Natural killer cell (primary cell): ENCODE measurements around the gene QRFPR. TPM values are rescaled to one million over a fixed set of nuclear protein-coding genes. Genes with fewer than 3 reads are reported as not detected.

ENCODE experiments used
- ATAC-seq, 3 donors: fragments of 150-1000 bp in 2 of 3; fragments of 200-7000 bp in 1 of 3; cut with Tn5 transposase; 1 replicate in 1 of 3; 2 replicates in 2 of 3; pipeline ENCODE4 v1.10.0; 2021; ENCODE audit warnings: mild to moderate bottlenecking in 2 of 3, moderate library complexity in 2 of 3
- DNase-seq, 2 donors: peaks; one replicate each; pipeline versions ENCODE4 v3.0.0 to v3.0.0-alpha.2; 2013 to 2021; ENCODE audit warnings: mixed read lengths in 1 of 2
- H3K27ac ChIP-seq: one replicate; pipeline ENCODE4 v1.5.1; 2013; ENCODE audit warnings: mild to moderate bottlenecking, low read length
- H3K27me3 ChIP-seq: one replicate; pipeline ENCODE4 v1.6.1; 2013; ENCODE audit warnings: low read length; ENCODE audit not compliant: control insufficient read depth, insufficient read depth
- H3K36me3 ChIP-seq: one replicate; pipeline ENCODE4 v1.6.1; 2013; ENCODE audit warnings: low read length; ENCODE audit not compliant: control insufficient read depth, insufficient read depth
- H3K4me1 ChIP-seq: one replicate; pipeline ENCODE4 v1.6.1; 2013; ENCODE audit warnings: low read length; ENCODE audit not compliant: control insufficient read depth, insufficient read depth
- H3K4me3 ChIP-seq: one replicate; pipeline ENCODE4 v1.5.1; 2013; ENCODE audit warnings: low read length
- H3K9me3 ChIP-seq: one replicate; pipeline ENCODE4 v1.6.1; 2013; ENCODE audit warnings: low read length; ENCODE audit not compliant: control insufficient read depth, insufficient read depth
- H3K27ac Mint-ChIP-seq, 2 donors: one replicate each; pipeline ENCODE4 v1.8.0; 2022; ENCODE audit warnings: mild to moderate bottlenecking in 2 of 2, mixed read lengths in 2 of 2, moderate library complexity in 1 of 2
- H3K27me3 Mint-ChIP-seq, 2 donors: one replicate each; pipeline ENCODE4 v1.8.0; 2022; ENCODE audit warnings: low read depth in 2 of 2, mixed read lengths in 2 of 2
- H3K36me3 Mint-ChIP-seq: one replicate; pipeline ENCODE4 v1.8.0; 2022; ENCODE audit warnings: mixed read lengths
- H3K4me1 Mint-ChIP-seq, 2 donors: one replicate each; pipeline ENCODE4 v1.8.0; 2022; ENCODE audit warnings: mixed read lengths in 2 of 2
- H3K4me3 Mint-ChIP-seq: one replicate; pipeline ENCODE4 v1.8.0; 2022; ENCODE audit warnings: mild to moderate bottlenecking, moderate library complexity, mixed read lengths
- H3K9me3 Mint-ChIP-seq, 2 donors: one replicate each; pipeline ENCODE4 v1.8.0; 2022; ENCODE audit warnings: mixed read lengths in 2 of 2
- WGBS: methylation state at CpG from one replicate; pipeline ENCODE4 v1.1.7; 2013; ENCODE audit warnings: missing lambda C conversion rate; ENCODE audit not compliant: insufficient coverage; 5-methylcytosine and 5-hydroxymethylcytosine counted together
- intact Hi-C: fragments of 100-400 bp; cut with micrococcal nuclease; formaldehyde crosslinking; loops from one replicate; pipeline ENCODE4 v1.14.2; 2022
- total RNA-seq, 4 donors: library from RNA; stranded (reverse); fragments of 120-200 nt in 1 of 4; gene quantifications; one replicate each; pipeline versions ENCODE4 v1.2.3 to v1.2.4, GENCODE V29; 2013 to 2022
- TF ChIP-seq, protein P1 (sequence below): fragments of 200-600 bp; IDR thresholded peaks from one replicate; pipeline ENCODE4 v1.8.0; 2022; ENCODE audit warnings: antibody characterized with exemption

Gene QRFPR
- total RNA-seq, 3 donors from 2014 or later (not counting 1 experiment from before 2014, with no cell fraction given) = not detected

GRCh38 chr4:121397434-121397833 lies 16.6 kb upstream of the QRFPR start:
- DNase-seq (no peak), ATAC-seq (no peak)
- Histone ChIP-seq H3K4me1 (no peaks in the 10 kb centered on the region), H3K9me3 (no peaks in the 10 kb centered on the region), H3K27me3 (no peaks in the 10 kb centered on the region), H3K4me3 (no peak overlapping the region), H3K27ac (no peak overlapping the region), H3K36me3 (no peaks in the 10 kb centered on the region)
- TF ChIP-seq, protein P1, sequence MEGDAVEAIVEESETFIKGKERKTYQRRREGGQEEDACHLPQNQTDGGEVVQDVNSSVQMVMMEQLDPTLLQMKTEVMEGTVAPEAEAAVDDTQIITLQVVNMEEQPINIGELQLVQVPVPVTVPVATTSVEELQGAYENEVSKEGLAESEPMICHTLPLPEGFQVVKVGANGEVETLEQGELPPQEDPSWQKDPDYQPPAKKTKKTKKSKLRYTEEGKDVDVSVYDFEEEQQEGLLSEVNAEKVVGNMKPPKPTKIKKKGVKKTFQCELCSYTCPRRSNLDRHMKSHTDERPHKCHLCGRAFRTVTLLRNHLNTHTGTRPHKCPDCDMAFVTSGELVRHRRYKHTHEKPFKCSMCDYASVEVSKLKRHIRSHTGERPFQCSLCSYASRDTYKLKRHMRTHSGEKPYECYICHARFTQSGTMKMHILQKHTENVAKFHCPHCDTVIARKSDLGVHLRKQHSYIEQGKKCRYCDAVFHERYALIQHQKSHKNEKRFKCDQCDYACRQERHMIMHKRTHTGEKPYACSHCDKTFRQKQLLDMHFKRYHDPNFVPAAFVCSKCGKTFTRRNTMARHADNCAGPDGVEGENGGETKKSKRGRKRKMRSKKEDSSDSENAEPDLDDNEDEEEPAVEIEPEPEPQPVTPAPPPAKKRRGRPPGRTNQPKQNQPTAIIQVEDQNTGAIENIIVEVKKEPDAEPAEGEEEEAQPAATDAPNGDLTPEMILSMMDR = no peak
- 82% methylated on average over 3 of the region's 3 CpGs for WGBS
- H3K36me3 Mint-ChIP-seq = no peaks in the 10 kb centered on the region
- no peak overlapping the region for H3K27ac Mint-ChIP-seq
- intact Hi-C loops = no loop called here
- no peaks in the 10 kb centered on the region for H3K4me1 Mint-ChIP-seq
- H3K4me3 Mint-ChIP-seq = no peak overlapping the region
- H3K27me3 Mint-ChIP-seq = peaks cover 3 to 6% of the 10 kb centered on the region in 2 donors
- H3K9me3 Mint-ChIP-seq = no peaks in the 10 kb centered on the region

- intact Hi-C loops = no loop called here
- Histone ChIP-seq H3K9me3 (no peaks in the 10 kb centered on the region), H3K36me3 (no peaks in the 10 kb centered on the region), H3K4me1 (no peaks in the 10 kb centered on the region), H3K27ac (no peak overlapping the region), H3K27me3 (no peaks in the 10 kb centered on the region), H3K4me3 (no peak overlapping the region)
- Mint-ChIP-seq H3K4me1 (no peaks in the 10 kb centered on the region), H3K4me3 (no peak overlapping the region), H3K27me3 (peaks cover 6 to 7% of the 10 kb centered on the region in 2 donors), H3K36me3 (no peaks in the 10 kb centered on the region), H3K9me3 (peaks cover 0 to 2% of the 10 kb centered on the region in 2 donors), H3K27ac (no peak overlapping the region)
- 65% methylated on average over 5 of the region's 5 CpGs for WGBS
- DNase-seq = no peak
- ATAC-seq = no peak
- TF ChIP-seq, protein P1 = no peak
Observed at GRCh38 chr4:121392426-121393086, 11.7 kb upstream of the QRFPR start.

DNA sequence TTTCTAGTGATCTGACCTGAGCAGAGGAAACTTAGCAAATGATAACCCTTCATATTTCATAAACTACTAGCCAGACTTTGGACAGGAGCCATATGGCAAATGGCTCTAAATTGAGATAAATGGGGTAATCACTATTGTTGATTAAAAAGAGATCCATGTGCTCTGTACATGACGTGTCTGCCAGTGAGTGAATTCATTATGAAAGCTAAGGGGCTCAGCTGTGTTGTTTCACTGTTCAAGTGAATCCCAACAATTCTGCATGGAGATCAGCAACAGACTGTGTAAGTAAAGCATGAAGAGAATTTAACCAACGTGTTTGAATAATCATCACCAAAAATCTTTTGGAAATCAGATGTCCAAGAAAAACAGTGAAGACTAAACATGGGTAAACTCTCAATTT lies 9.5 kb upstream of the QRFPR start:
- intact Hi-C loops = no loop called here
- Mint-ChIP-seq H3K36me3 (no peaks in the 10 kb centered on the region), H3K27me3 (peaks cover 13 to 16% of the 10 kb centered on the region in 2 donors)

More for the DNA sequence above, 9.5 kb upstream of the QRFPR start:
- Mint-ChIP-seq H3K9me3 (peaks cover 0 to 2% of the 10 kb centered on the region in 2 donors), H3K4me3 (no peak overlapping the region), H3K27ac (no peak overlapping the region), H3K4me1 (no peaks in the 10 kb centered on the region)
- no peak overlapping the region for H3K4me3 ChIP-seq
- H3K4me1 ChIP-seq = no peaks in the 10 kb centered on the region
- 80% methylated on average over 2 of the region's 2 CpGs for WGBS
- peaks cover 3% of the 10 kb centered on the region for H3K27me3 ChIP-seq
- H3K36me3 ChIP-seq = no peaks in the 10 kb centered on the region
- no peak for DNase-seq
- ATAC-seq = no peak
- H3K27ac ChIP-seq = no peak overlapping the region
- TF ChIP-seq, protein P1 = no peak
- H3K9me3 ChIP-seq = no peaks in the 10 kb centered on the region
